Stimulated activated CD8-positive, alpha-beta memory T cell treated with anti-CD3 and anti-CD28 coated beads, Interleukin-2, amount 100 ng/mL, for 1 hour (primary cell): Measurements from ENCODE around the gene TMEM225B.
"Not testable (repeated sequence)": the region's sequence is repeated elsewhere in the genome, so short reads cannot be mapped to it uniquely, and the experiment has no call there.

Experiments
- DNase-seq, 2 donors: peaks; one replicate each; pipeline ENCODE4 v3.0.0-alpha.2; 2020; ENCODE audit warnings: low read depth in 2 of 2

TMEM225B gene

DNA sequence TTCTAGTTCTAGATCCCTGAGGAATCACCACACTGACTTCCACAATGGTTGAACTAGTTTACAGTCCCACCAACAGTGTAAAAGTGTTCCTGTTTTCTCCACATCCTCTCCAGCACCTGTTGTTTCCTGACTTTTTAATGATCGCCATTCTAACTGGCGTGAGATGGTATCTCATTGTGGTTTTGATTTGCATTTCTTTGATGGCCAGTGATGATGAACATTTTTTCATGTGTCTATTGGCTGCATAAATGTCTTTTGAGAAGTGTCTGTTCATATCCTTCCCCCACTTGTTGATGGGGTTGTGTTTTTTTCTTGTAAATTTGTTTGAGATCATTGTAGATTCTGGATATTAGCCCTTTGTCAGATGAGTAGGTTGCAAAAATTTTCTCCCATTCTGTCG is 56.6 kb downstream of the TMEM225B start:
- not testable (repeated sequence) for DNase-seq

DNA sequence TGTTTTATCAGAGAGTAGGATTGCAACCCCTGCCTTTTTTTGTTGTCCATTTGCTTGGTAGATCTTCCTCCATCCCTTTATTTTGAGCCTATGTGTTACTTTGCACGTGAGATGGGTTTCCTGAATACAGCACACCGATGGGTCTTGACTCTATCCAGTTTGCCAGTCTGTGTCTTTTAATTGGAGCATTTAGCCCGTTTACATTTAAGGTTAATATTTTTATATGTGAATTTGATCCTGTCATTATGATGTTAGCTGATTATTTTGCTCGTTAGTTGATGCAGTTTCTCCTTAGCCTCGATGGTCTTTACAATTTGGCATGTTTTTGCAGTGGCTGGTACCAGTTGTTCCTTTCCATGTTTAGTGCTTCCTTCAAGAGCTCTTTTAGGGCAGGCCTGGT is 59.8 kb downstream of the TMEM225B start:
- not testable (repeated sequence) for DNase-seq
